Heart left ventricle (tissue), 16 donors: ENCODE measurements around the gene STARD13. TPM values are rescaled to one million over a fixed set of nuclear protein-coding genes. Genes with fewer than 3 reads are reported as not detected.

Experiments used
- ATAC-seq, 4 donors: fragments of 200-7000 bp; cut with Tn5 transposase; one replicate each; pipeline ENCODE4 v1.9.1; 2020 to 2022; ENCODE audit warnings: moderate library complexity in 4 of 4, mild to moderate bottlenecking in 3 of 4, moderate number of reproducible peaks in 1 of 4
- DNase-seq, 5 donors: peaks; one replicate each; pipeline ENCODE4 v3.0.0-alpha.2; 2020
- H3K27ac ChIP-seq, 12 donors: fragments of 200-600 bp; sonication (generic) in 4 of 12; one replicate each; pipeline versions ENCODE4 v1.5.0 to v1.8.0; 2016 to 2022; ENCODE audit warnings: mild to moderate bottlenecking in 2 of 12
- H3K27me3 ChIP-seq, 9 donors: fragments of 200-600 bp; sonication (generic) in 2 of 9; one replicate each; pipeline versions ENCODE4 v1.5.1 to v1.8.0; 2016 to 2022; ENCODE audit warnings: mild to moderate bottlenecking in 3 of 9
- H3K36me3 ChIP-seq, 9 donors: fragments of 200-600 bp; sonication (generic) in 2 of 9; one replicate each; pipeline versions ENCODE4 v1.5.0 to v1.8.0; 2018 to 2022; ENCODE audit warnings: mild to moderate bottlenecking in 2 of 9
- H3K4me1 ChIP-seq, 12 donors: fragments of 200-600 bp; sonication (generic) in 4 of 12; one replicate each; pipeline versions ENCODE4 v1.5.0 to v1.8.0; 2016 to 2022; ENCODE audit warnings: mild to moderate bottlenecking in 3 of 12
- H3K4me3 ChIP-seq, 12 donors: fragments of 200-600 bp; sonication (generic) in 4 of 12; one replicate each; pipeline versions ENCODE4 v1.5.0 to v1.8.0; 2017 to 2022; ENCODE audit warnings: mild to moderate bottlenecking in 9 of 12, moderate library complexity in 4 of 12
- H3K9me3 ChIP-seq, 12 donors: fragments of 200-600 bp; sonication (generic) in 4 of 12; one replicate each; pipeline versions ENCODE4 v1.5.0 to v1.8.0; 2016 to 2022; ENCODE audit warnings: mild to moderate bottlenecking in 1 of 12
- CTCF ChIP-seq, 12 donors: fragments of 200-600 bp; sonication (generic) in 4 of 12; IDR thresholded peaks; one replicate each; pipeline versions ENCODE4 v1.5.0 to v1.8.0; 2018 to 2022; ENCODE audit warnings: antibody characterized with exemption in 12 of 12, mild to moderate bottlenecking in 5 of 12
- POLR2A ChIP-seq, 2 donors: fragments of 450-650 bp; IDR thresholded peaks; one replicate each; pipeline ENCODE4 v1.6.1; 2017; ENCODE audit warnings: antibody characterized with exemption in 2 of 2, mild to moderate bottlenecking in 2 of 2, moderate library complexity in 2 of 2
- WGBS, 4 donors: extraction: QIAGEN DNeasy Blood & Tissue Kit in 2 of 4; methylation state at CpG; one replicate each; pipeline versions ENCODE4 v1.1.5 to v1.1.7; 2013 to 2018; 5-methylcytosine and 5-hydroxymethylcytosine counted together
- intact Hi-C, 10 donors: fragments of 100-400 bp; cut with DNase I; formaldehyde crosslinking; loops; one replicate each; pipeline versions ENCODE4 v1.11.1 to v1.14.2; 2022
- polyA plus RNA-seq, 2 donors: library from polyadenylated mRNA; stranded (reverse); fragments of 200-250 nt; gene quantifications; one replicate each; pipeline ENCODE4 v1.2.3, GENCODE V29; 2013
- total RNA-seq, 9 donors: library from RNA; depleted of rRNA in 2 of 9; stranded (reverse); fragments of >200 nt in 2 of 9; fragmentation: NEBNext Ultra II Directional in 3 of 9; extraction: Animal tissue kit (Norgen Biotek cat#: 25700) in 3 of 9; gene quantifications; one replicate each; pipeline versions ENCODE4 v1.1.0 to v1.2.4, GENCODE V29; 2016 to 2023
- donor health status: ischemic (EF 13 %, LVEDD 7.1; RV severe dilation, severe dysfunction).
- donor health status: healthy with polysubstance abuse.
- donor health status: DM: no; HTN: yes; CAD: no.
- donor health status: DM: no; HTN: no; CAD: no.
- donor health status: ischemic (EF 25% LVEDD 6.9; RV normal size, moderate dysfunction).
- donor health status: ischemic (EF 25% LVEDD 5.7; RV mildly dilated, moderate dysfunction).
- donor health status: healthy.
- donor health status: DM: yes; HTN: yes; CAD: no.
- donor health status: ischemic (EF 35%, LVEDD 5.7; RV mildly dilated, moderate dysfunction).
- donor health status: nonischemic (EF 11% LVEDD 7.7; RV severe dilation, severe dysfunction).
- donor health status: DM: yes; HTN: yes; CAD: no.
- donor health status: PGD.
- donor health status: ischemic (EF 29% LVEDD 5.4; RV normal size, mild dysfunction).
- donor health status: nonischemic (EF 23%, LVEDD 6.1; RV moderate dilation, normal function).

Gene STARD13
- total and polyA plus RNA-seq, 11 donors = 9.3 to 39.2 (median 28.3) TPM

GRCh38 chr13:33316890-33317289 is 31.3 kb upstream of the STARD13 start:
- Histone ChIP-seq H3K9me3 (peaks cover 0 to 14% (median 0%) of the 10 kb centered on the region in 12 donors), H3K27me3 (no peaks in the 10 kb centered on the region), H3K27ac (no peak overlapping the region), H3K4me1 (peaks cover 0 to 20% (median under 1%) of the 10 kb centered on the region in 12 donors), H3K4me3 (no peak overlapping the region), H3K36me3 (no peaks in the 10 kb centered on the region)
- intact Hi-C loops = loop anchor here in 1 of 10 donors (10.0 kb wide), 1 partner anchor 202 kb away; no protein-coding TSS in a partner anchor
- 92 to 95% (median 93%) methylated on average over 1 of the region's 1 CpG for WGBS, 4 donors
- TF ChIP-seq POLR2A (IDR thresholded peaks at IDR 0.05) = no peak
- TF ChIP-seq CTCF (IDR thresholded peaks at IDR 0.05) = no peak
- ATAC-seq (no peak), DNase-seq (no peak)

GRCh38 chr13:33313504-33313903 is 27.9 kb upstream of the STARD13 start:
- intact Hi-C loops = loop anchor here in 2 of 10 donors (5.0 to 10.0 kb wide), 2 partner anchors 86 to 199 kb away; no protein-coding TSS in a partner anchor
- 79 to 87% (median 84%) methylated on average over 1 of the region's 1 CpG for WGBS, 4 donors
- Histone ChIP-seq H3K9me3 (peaks cover 0 to 7% (median 0%) of the 10 kb centered on the region in 12 donors), H3K4me1 (peaks cover 0 to 27% (median 2%) of the 10 kb centered on the region in 12 donors), H3K27me3 (no peaks in the 10 kb centered on the region), H3K27ac (no peak overlapping the region), H3K36me3 (no peaks in the 10 kb centered on the region), H3K4me3 (no peak overlapping the region)
- DNase-seq (no peak), ATAC-seq (peak in 1 of 4 donors; percentile 33)
- TF ChIP-seq CTCF (IDR thresholded peaks at IDR 0.05) = no peak
- no peak for TF ChIP-seq POLR2A (IDR thresholded peaks at IDR 0.05)

GRCh38 chr13:33312861-33313212 is 27.3 kb upstream of the STARD13 start:
- no peak for TF ChIP-seq CTCF (IDR thresholded peaks at IDR 0.05)
- TF ChIP-seq POLR2A (IDR thresholded peaks at IDR 0.05) = no peak
- WGBS, 4 donors = 73 to 84% (median 78%) methylated on average over 2 of the region's 2 CpGs
- Histone ChIP-seq H3K9me3 (peaks cover 0 to under 1% (median 0%) of the 10 kb centered on the region in 12 donors), H3K36me3 (no peaks in the 10 kb centered on the region), H3K4me3 (no peak overlapping the region), H3K27me3 (no peaks in the 10 kb centered on the region), H3K27ac (no peak overlapping the region), H3K4me1 (peaks cover 0 to 31% (median 3%) of the 10 kb centered on the region in 12 donors)
- DNase-seq = no peak
- no peak for ATAC-seq
- intact Hi-C loops = loop anchor here in 2 of 10 donors (1.0 to 10.0 kb wide), 3 partner anchors 85 to 198 kb away; no protein-coding TSS in a partner anchor

GRCh38 chr13:33312150-33312860 is 26.8 kb upstream of the STARD13 start:
- TF ChIP-seq CTCF (IDR thresholded peaks at IDR 0.05) (peak in 11 of 12 donors; percentile 19 to 58 (median 42)), POLR2A (IDR thresholded peaks at IDR 0.05) (no peak)
- intact Hi-C loops = loop anchor here in 2 of 10 donors (1.0 to 10.0 kb wide), 3 partner anchors 84 to 198 kb away; no protein-coding TSS in a partner anchor
- ATAC-seq (peak in 3 of 4 donors; percentile 39 to 51 (median 42)), DNase-seq (no peak)
- no peaks in the 10 kb centered on the region for H3K27me3 ChIP-seq
- no peaks in the 10 kb centered on the region for H3K36me3 ChIP-seq
- peak overlapping the region in 1 of 12 donors; percentile 26 for H3K27ac ChIP-seq
- H3K9me3 ChIP-seq = no peaks in the 10 kb centered on the region
- 42 to 58% (median 46%) methylated on average over 4 of the region's 4 CpGs for WGBS, 4 donors
- H3K4me3 ChIP-seq = no peak overlapping the region
- peaks cover 0 to 34% (median 4%) of the 10 kb centered on the region in 12 donors for H3K4me1 ChIP-seq
